Activated CD8-positive, alpha-beta T cell treated with anti-CD3 and anti-CD28 coated beads, Interleukin-2, amount 10 ng/mL, durations not matched to agents 7 days and 5 days (primary cell): ENCODE data around the gene TRIM63. TPM values are rescaled to one million over a fixed set of nuclear protein-coding genes. Genes with fewer than 3 reads are reported as not detected.

ENCODE experiments used
- ATAC-seq: fragments of 150-1000 bp; cut with Tn5 transposase; one replicate; pipeline ENCODE4 v1.10.0; 2021; ENCODE audit warnings: moderate library complexity
- CTCF ChIA-PET: fragments of 350-600 bp; sonication (Branson Sonifier 250); formaldehyde crosslinking; loops from one replicate; lab custom pipeline; 2021; ENCODE audit warnings: antibody characterized with exemption; lab: Charles Lee
- POLR2A ChIA-PET: fragments of 350-600 bp; sonication (Branson Sonifier 250); formaldehyde crosslinking; loops from one replicate; lab custom pipeline; 2021; ENCODE audit warnings: antibody characterized with exemption; lab: Charles Lee
- DNase-seq: peaks from one replicate; pipeline ENCODE4 v3.0.0-alpha.2; 2020
- H3K27ac Mint-ChIP-seq: one replicate; pipeline ENCODE4 v1.8.0; 2021; ENCODE audit warnings: mild to moderate bottlenecking, mixed read lengths
- H3K27me3 Mint-ChIP-seq: one replicate; pipeline ENCODE4 v1.8.0; 2021; ENCODE audit warnings: low read depth, mixed read lengths
- H3K36me3 Mint-ChIP-seq: one replicate; pipeline ENCODE4 v1.8.0; 2021; ENCODE audit warnings: low read depth, mixed read lengths
- H3K4me1 Mint-ChIP-seq: one replicate; pipeline ENCODE4 v1.8.0; 2021; ENCODE audit warnings: low read depth, mixed read lengths
- H3K4me3 Mint-ChIP-seq: one replicate; pipeline ENCODE4 v1.8.0; 2021; ENCODE audit warnings: mild to moderate bottlenecking, mixed read lengths
- H3K9me3 Mint-ChIP-seq: one replicate; pipeline ENCODE4 v1.8.0; 2022; ENCODE audit warnings: mixed read lengths; ENCODE audit not compliant: insufficient read depth
- total RNA-seq, 2 experiments: library from RNA; stranded (reverse); gene quantifications; one replicate each; pipeline ENCODE4 v1.2.3, GENCODE V29; 2021

Gene TRIM63
- total RNA-seq, 2 experiments from 2014 or later: 0.23 TPM; not detected in 1

GRCh38 chr1:26010825-26011224 lies 56.6 kb downstream of the TRIM63 start:
- no peak overlapping the region for H3K4me3 Mint-ChIP-seq
- H3K27me3 Mint-ChIP-seq: peaks cover 12% of the 10 kb centered on the region
- no peak overlapping the region for H3K27ac Mint-ChIP-seq
- ChIA-PET CTCF (interaction anchor here (0.7 to 1.8 kb wide), 6 partner anchors 9 to 223 kb away, joined by 3 to 9 read pairs (median 4); partner anchors contain the start of genes CEP85 and PAFAH2), POLR2A (interaction anchor here (0.6 to 1.1 kb wide), 2 partner anchors 13 to 278 kb away, joined by 3 read pairs; partner anchors contain the start of gene PAFAH2)
- H3K4me1 Mint-ChIP-seq: no peaks in the 10 kb centered on the region
- no peaks in the 10 kb centered on the region for H3K9me3 Mint-ChIP-seq
- no peaks in the 10 kb centered on the region for H3K36me3 Mint-ChIP-seq
- ATAC-seq (no peak), DNase-seq (no peak)

- no peak for DNase-seq
- no peaks in the 10 kb centered on the region for H3K4me1 Mint-ChIP-seq
- POLR2A ChIA-PET: interaction anchor here (1.1 kb wide), 1 partner anchor 12 kb away, joined by 3 read pairs; the partner anchor contains the start of gene PAFAH2
- no peak for ATAC-seq
- H3K27ac Mint-ChIP-seq: no peak overlapping the region
- CTCF ChIA-PET: interaction anchor here (0.9 to 1.8 kb wide), 5 partner anchors 10 to 224 kb away, joined by 3 to 9 read pairs (median 4); partner anchors contain the start of genes CEP85 and PAFAH2
- H3K4me3 Mint-ChIP-seq: no peak overlapping the region
- H3K27me3 Mint-ChIP-seq: peaks cover 13% of the 10 kb centered on the region
- H3K36me3 Mint-ChIP-seq: no peaks in the 10 kb centered on the region
- H3K9me3 Mint-ChIP-seq: no peaks in the 10 kb centered on the region
Measured at GRCh38 chr1:26009796-26010447, 57.5 kb downstream of the TRIM63 start.

- Mint-ChIP-seq H3K4me3 (no peak overlapping the region), H3K27me3 (peaks cover 19% of the 10 kb centered on the region), H3K4me1 (no peaks in the 10 kb centered on the region), H3K36me3 (no peaks in the 10 kb centered on the region), H3K27ac (no peak overlapping the region), H3K9me3 (no peaks in the 10 kb centered on the region)
- CTCF ChIA-PET: no interaction called here
- POLR2A ChIA-PET: no interaction called here
- ATAC-seq (no peak), DNase-seq (no peak)
Measured at GRCh38 chr1:26006710-26007109, 60.7 kb downstream of the TRIM63 start.

- Mint-ChIP-seq H3K9me3 (no peaks in the 10 kb centered on the region), H3K27ac (no peak overlapping the region), H3K4me3 (no peak overlapping the region), H3K27me3 (peaks cover 12% of the 10 kb centered on the region), H3K36me3 (no peaks in the 10 kb centered on the region), H3K4me1 (no peaks in the 10 kb centered on the region)
- no peak for DNase-seq
- ATAC-seq: no peak
- CTCF ChIA-PET: interaction anchor here (1.2 to 12.9 kb wide), 3 partner anchors 37 to 168 kb away, joined by 4 to 610 read pairs (median 5); partner anchors contain the start of gene STMN1
- POLR2A ChIA-PET: no interaction called here
Measured at GRCh38 chr1:26005434-26006105, 61.9 kb downstream of the TRIM63 start.

GRCh38 chr1:26003756-26004155 lies 63.7 kb downstream of the TRIM63 start:
- DNase-seq (no peak), ATAC-seq (no peak)
- Mint-ChIP-seq H3K9me3 (no peaks in the 10 kb centered on the region), H3K4me3 (no peak overlapping the region), H3K27me3 (peaks cover 11% of the 10 kb centered on the region), H3K27ac (no peak overlapping the region), H3K4me1 (peaks cover 1% of the 10 kb centered on the region), H3K36me3 (no peaks in the 10 kb centered on the region)
- CTCF ChIA-PET: interaction anchor here (1.5 to 12.9 kb wide), 2 partner anchors 104 to 166 kb away, joined by 4 to 610 read pairs; partner anchors contain the start of gene STMN1
- POLR2A ChIA-PET: no interaction called here

- no peak overlapping the region for H3K27ac Mint-ChIP-seq
- peaks cover 6% of the 10 kb centered on the region for H3K4me1 Mint-ChIP-seq
- H3K27me3 Mint-ChIP-seq: peaks cover 11% of the 10 kb centered on the region
- H3K4me3 Mint-ChIP-seq: no peak overlapping the region
- no peak for DNase-seq
- POLR2A ChIA-PET: no interaction called here
- H3K36me3 Mint-ChIP-seq: no peaks in the 10 kb centered on the region
- no peak for ATAC-seq
- CTCF ChIA-PET: interaction anchor here (12.9 kb wide), 1 partner anchor 104 kb away, joined by 610 read pairs; the partner anchor contains the start of gene STMN1
- H3K9me3 Mint-ChIP-seq: no peaks in the 10 kb centered on the region
Measured at GRCh38 chr1:26003262-26003661, 64.2 kb downstream of the TRIM63 start.

Other genes with a start within 250 kb of the TRIM63 start
- 10 to 100 TPM; 26.2 to 26.7 TPM for gene MTFR1L, start 247.7 kb downstream of the TRIM63 start, total RNA-seq
- gene AUNIP, start 208.2 kb downstream of the TRIM63 start, total RNA-seq: 1 to 10 TPM; 7.8 to 9.1 TPM
- gene PAQR7, start 191.9 kb downstream of the TRIM63 start, total RNA-seq: 1 to 10 TPM; 3.2 to 3.3 TPM
- 100 to 1,000 TPM; 740 to 781 TPM for gene STMN1, start 161.2 kb downstream of the TRIM63 start, total RNA-seq
- 10 to 100 TPM in 1 of 2 experiments, 1 to 10 TPM in 1; 9.1 to 10.9 TPM for gene PAFAH2, start 69.6 kb downstream of the TRIM63 start, total RNA-seq
- not detected for gene EXTL1, start 45.9 kb downstream of the TRIM63 start, total RNA-seq
- gene SLC30A2, start 21.5 kb downstream of the TRIM63 start, total RNA-seq: not detected
- 10 to 100 TPM; 21.3 to 25.4 TPM for gene PDIK1L, start 44.2 kb upstream of the TRIM63 start, total RNA-seq
- gene FAM110D, start 91.4 kb upstream of the TRIM63 start, total RNA-seq: not detected
- not detected for gene C1orf232, start 101.3 kb upstream of the TRIM63 start, total RNA-seq
- 10 to 100 TPM; 28.4 to 31.1 TPM for gene ZNF593, start 102.3 kb upstream of the TRIM63 start, total RNA-seq
- not detected for gene ZNF593OS, start 104.2 kb upstream of the TRIM63 start, total RNA-seq
- gene CNKSR1, start 109.9 kb upstream of the TRIM63 start, total RNA-seq: 1 to 10 TPM; 1.4 to 2.2 TPM
- not detected for gene CATSPER4, start 123.0 kb upstream of the TRIM63 start, total RNA-seq
- 10 to 100 TPM; 48.7 to 49.1 TPM for gene CEP85, start 166.6 kb upstream of the TRIM63 start, total RNA-seq
- gene SH3BGRL3, start 212.5 kb upstream of the TRIM63 start, total RNA-seq: 100 to 1,000 TPM; 795 to 814 TPM
- gene UBXN11, start 239.0 kb upstream of the TRIM63 start, total RNA-seq: 10 to 100 TPM; 34.4 to 40.9 TPM